ENCODE data around the gene PTPN18.

The PTPN18 gene

DNA sequence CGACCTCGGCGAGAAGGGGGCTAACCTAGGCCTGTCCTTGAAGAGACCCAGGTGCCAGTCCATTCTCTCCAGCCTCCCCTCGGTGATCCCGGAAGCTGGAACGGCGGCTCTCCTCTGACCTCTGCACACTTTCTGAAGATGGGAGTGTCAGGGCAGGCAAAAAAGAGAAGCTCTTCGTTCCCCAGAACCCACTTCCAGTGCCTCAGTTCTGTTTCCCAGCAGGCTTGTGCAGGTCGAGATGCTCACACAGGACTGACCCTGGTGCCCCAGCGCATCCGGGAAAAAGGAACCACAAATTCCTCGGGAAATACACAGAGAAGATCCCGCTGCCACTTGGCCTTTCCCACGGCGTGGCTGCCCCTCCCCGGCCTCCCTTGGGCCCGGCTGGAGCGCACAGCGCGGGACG is 681 bp upstream of the PTPN18 start:
- DNase-seq (ENCODE audit: insufficient read length, low spot score) (no peak), FAIRE-seq (no peak)
- TF ChIP-seq TAF1 (IDR thresholded peaks at IDR 0.05; ENCODE audit: low read depth, low read length), result no peak
- no peak for TF ChIP-seq SPI1 (IDR thresholded peaks at IDR 0.05; ENCODE audit: low read depth, low read length)
- no peak for TF ChIP-seq POU2F2 (IDR thresholded peaks at IDR 0.05; ENCODE audit: low read depth, low read length)
- TF ChIP-seq PAX5 (IDR thresholded peaks at IDR 0.05; ENCODE audit: insufficient read depth, low read length, severe bottlenecking), result no peak
- TF ChIP-seq POLR2AphosphoS5 (IDR thresholded peaks at IDR 0.05; ENCODE audit: low read depth, low read length), result no peak
- TF ChIP-seq POLR2A (IDR thresholded peaks at IDR 0.05; ENCODE audit: low read depth, low read length), result no peak

DNA sequence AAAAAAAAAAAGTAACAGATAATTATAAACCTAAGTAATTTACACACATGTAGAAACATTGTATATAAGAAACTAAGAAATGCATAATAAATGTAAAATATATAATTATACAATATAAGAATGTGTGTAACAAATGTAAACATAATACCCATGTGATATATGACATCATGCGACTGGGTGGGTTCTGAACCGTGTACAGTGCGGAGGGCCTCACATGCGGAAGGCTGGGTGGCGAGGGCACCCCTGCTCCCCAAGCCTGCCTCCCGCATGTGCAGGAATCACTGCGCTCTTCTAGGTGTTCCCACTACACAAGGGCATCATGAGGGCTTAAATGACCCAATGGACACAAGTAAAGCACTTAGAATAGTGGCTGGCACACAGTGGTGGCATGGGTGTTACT is 2.0 kb downstream of the PTPN18 start:
- no peak for FAIRE-seq
- TF ChIP-seq PAX5 (IDR thresholded peaks at IDR 0.05; ENCODE audit: insufficient read depth, low read length, severe bottlenecking), result no peak
- DNase-seq (ENCODE audit: insufficient read length, low spot score), result no peak

DNA sequence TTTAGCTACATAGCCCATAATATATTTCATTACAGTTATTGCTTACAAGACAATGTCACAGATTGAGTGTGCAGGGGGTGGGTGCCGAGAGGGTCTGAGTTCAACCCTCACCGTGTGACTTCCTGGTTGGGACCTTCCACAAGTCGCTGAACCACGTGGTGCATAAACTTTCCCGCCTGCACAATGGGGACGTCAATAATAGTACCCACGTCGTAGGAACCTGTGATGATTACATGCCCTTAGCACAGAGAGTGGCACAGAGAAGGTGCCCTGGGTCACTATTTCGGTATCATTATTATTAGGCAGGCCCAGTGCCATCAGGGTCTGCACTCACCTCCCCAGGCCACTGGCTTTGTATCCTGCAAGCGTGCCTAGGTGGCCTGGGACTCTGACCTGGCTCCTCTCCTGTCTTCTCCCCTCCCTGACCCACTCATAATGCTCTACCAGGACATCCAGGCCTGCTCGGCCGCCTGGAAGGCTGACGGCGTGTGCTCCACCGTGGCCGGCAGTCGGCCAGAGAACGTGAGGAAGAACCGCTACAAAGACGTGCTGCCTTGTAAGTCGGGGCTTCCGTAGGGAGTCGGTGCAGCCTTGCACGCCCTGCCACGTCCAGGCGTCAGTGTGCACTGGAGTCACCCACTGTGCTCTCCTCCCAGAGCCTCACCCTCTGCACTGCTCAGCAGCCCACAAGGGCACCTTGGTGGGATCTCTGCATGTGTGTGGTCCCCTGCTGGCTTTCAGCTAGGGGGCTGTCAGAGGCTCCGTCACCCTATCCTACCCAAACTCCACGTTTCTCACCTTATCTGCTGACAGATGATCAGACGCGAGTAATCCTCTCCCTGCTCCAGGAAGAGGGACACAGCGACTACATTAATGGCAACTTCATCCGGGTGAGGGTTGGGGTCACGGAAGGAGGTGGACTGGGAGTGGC is 2.8 kb downstream of the PTPN18 start:
- TF ChIP-seq POLR2AphosphoS5 (IDR thresholded peaks at IDR 0.05; ENCODE audit: low read depth, low read length), result no peak
- TF ChIP-seq SPI1 (IDR thresholded peaks at IDR 0.05; ENCODE audit: low read depth, low read length), result no peak
- no peak for TF ChIP-seq POU2F2 (IDR thresholded peaks at IDR 0.05; ENCODE audit: low read depth, low read length)
- DNase-seq (ENCODE audit: insufficient read length, low spot score) (no peak), FAIRE-seq (no peak)

DNA sequence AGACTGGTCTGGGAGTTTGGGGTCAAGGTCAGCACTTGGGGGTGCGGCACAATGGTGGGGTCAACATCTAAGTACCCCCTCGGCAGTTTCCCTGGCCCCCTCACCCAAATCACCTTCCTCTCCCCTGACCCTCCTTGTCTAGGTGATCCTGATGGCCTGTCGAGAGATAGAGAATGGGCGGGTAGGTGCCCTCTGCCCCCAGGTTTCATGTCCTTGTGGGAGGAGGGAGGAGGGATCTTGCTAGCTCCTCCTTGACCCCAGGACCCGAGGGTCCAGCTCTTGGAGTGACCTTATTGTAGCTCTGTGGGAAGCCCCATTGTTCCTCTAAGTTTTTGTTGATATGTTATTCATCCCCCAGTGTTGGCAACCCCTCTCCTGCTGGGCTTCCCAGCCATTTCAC is 3.6 kb downstream of the PTPN18 start:
- DNase-seq (ENCODE audit: insufficient read length, low spot score) (no peak), FAIRE-seq (no peak)
- TF ChIP-seq POLR2AphosphoS5 (IDR thresholded peaks at IDR 0.05; ENCODE audit: low read depth, low read length), result no peak
- no peak for TF ChIP-seq SPI1 (IDR thresholded peaks at IDR 0.05; ENCODE audit: low read depth, low read length)
- no peak for TF ChIP-seq POU2F2 (IDR thresholded peaks at IDR 0.05; ENCODE audit: low read depth, low read length)
- no peak for TF ChIP-seq POLR2A (IDR thresholded peaks at IDR 0.05; ENCODE audit: low read depth, low read length)
- TF ChIP-seq PAX5 (IDR thresholded peaks at IDR 0.05; ENCODE audit: insufficient read depth, low read length, severe bottlenecking), result no peak

DNA sequence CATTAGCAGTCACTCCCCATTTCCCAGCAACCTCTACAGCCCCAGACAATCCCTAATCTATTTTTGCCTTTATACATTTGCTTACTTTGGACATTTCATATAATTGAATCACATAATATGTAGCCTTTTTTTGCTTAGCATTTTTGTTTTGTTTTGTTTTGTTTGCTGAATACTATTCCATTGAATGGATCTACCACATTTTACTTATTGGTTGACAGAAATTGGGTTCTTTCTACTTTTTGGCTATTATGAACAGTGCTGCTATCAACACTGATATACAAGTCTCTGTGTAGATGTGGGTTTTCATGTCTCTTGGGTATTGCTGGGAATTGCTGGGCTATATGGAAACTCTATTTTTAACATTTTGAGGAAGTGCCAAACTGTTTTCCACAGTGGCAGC is 7.6 kb downstream of the PTPN18 start:
- TF ChIP-seq TAF1 (IDR thresholded peaks at IDR 0.05; ENCODE audit: low read depth, low read length), result no peak
- no peak for TF ChIP-seq PAX5 (IDR thresholded peaks at IDR 0.05; ENCODE audit: insufficient read depth, low read length, severe bottlenecking)
- TF ChIP-seq POLR2AphosphoS5 (IDR thresholded peaks at IDR 0.05; ENCODE audit: low read depth, low read length), result no peak
- no peak for TF ChIP-seq POU2F2 (IDR thresholded peaks at IDR 0.05; ENCODE audit: low read depth, low read length)
- TF ChIP-seq POLR2A (IDR thresholded peaks at IDR 0.05; ENCODE audit: low read depth, low read length), result no peak
- no peak for TF ChIP-seq SPI1 (IDR thresholded peaks at IDR 0.05; ENCODE audit: low read depth, low read length)
- no peak for DNase-seq (ENCODE audit: insufficient read length, low spot score)
- FAIRE-seq, result no peak

DNA sequence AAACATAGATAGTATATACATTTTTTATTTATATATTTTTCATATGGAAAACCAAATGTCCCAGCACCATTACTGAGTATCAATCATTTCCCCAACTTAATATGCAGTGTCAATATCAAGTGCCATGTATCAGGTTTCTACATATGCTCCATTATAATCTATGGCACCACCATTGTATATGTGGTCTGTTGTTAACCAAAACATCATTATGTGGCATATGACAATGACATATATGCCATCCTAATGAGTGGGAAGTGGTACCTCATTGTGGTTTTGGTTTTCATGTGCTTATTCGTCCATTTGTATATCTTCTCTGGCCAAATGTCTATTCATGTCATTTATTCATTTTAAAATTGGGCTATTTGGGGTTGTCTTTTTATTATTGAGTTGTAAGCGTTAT is 9.2 kb downstream of the PTPN18 start:
- no peak for FAIRE-seq

DNA sequence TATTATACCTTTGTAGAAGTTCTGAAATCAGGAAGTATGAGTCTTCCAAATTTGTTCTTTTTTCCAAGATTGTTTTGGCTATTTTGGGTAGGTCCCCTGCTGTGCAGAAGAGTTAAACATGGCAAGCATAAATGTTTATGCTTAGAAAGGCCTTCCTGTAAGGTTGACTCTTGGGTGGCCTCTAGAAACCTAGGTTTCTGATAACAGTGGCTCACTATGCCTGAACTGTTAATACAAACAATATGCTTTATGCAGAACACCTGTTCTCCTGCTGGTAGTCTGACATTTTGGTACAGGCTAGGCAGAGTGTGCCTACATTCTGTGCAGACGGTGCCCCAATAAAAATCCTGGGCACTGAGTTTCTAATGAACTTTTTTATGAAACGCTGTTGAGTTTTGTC is 10.1 kb downstream of the PTPN18 start:
- no peak for FAIRE-seq
- DNase-seq (ENCODE audit: insufficient read length, low spot score), result no peak
- TF ChIP-seq PAX5 (IDR thresholded peaks at IDR 0.05; ENCODE audit: insufficient read depth, low read length, severe bottlenecking), result no peak
- TF ChIP-seq POLR2AphosphoS5 (IDR thresholded peaks at IDR 0.05; ENCODE audit: low read depth, low read length), result no peak
- no peak for TF ChIP-seq SPI1 (IDR thresholded peaks at IDR 0.05; ENCODE audit: low read depth, low read length)
- no peak for TF ChIP-seq TAF1 (IDR thresholded peaks at IDR 0.05; ENCODE audit: low read depth, low read length)
- TF ChIP-seq POLR2A (IDR thresholded peaks at IDR 0.05; ENCODE audit: low read depth, low read length), result no peak
- TF ChIP-seq POU2F2 (IDR thresholded peaks at IDR 0.05; ENCODE audit: low read depth, low read length), result no peak

More for the DNA sequence above, 9.2 kb downstream of the PTPN18 start:
- no peak for TF ChIP-seq TAF1 (IDR thresholded peaks at IDR 0.05; ENCODE audit: low read depth, low read length)
- TF ChIP-seq POLR2AphosphoS5 (IDR thresholded peaks at IDR 0.05; ENCODE audit: low read depth, low read length), result no peak
- no peak for TF ChIP-seq SPI1 (IDR thresholded peaks at IDR 0.05; ENCODE audit: low read depth, low read length)
- no peak for TF ChIP-seq POLR2A (IDR thresholded peaks at IDR 0.05; ENCODE audit: low read depth, low read length)
- no peak for TF ChIP-seq PAX5 (IDR thresholded peaks at IDR 0.05; ENCODE audit: insufficient read depth, low read length, severe bottlenecking)
- TF ChIP-seq POU2F2 (IDR thresholded peaks at IDR 0.05; ENCODE audit: low read depth, low read length), result no peak
- no peak for DNase-seq (ENCODE audit: insufficient read length, low spot score)

DNA sequence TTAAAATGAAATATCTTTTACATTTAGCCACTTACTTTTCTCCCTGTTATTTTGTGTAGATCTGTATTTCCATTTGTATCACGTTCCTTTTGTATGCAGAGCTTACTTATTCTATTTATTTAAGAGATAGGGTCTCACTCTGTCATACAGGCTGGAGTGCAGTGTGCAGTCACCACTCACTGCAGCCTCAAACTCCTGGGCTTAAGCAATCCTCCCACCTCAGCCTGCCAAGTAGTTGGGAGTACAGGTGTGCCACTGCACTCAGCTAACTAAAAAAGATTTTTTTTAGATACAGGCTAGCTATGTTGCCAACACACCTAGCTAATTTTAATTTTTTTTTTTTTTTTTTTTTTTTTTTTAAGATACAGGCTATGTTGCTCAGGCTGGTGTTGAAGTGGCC is 10.9 kb downstream of the PTPN18 start:
- DNase-seq (ENCODE audit: insufficient read length, low spot score) (no peak), FAIRE-seq (no peak)
- TF ChIP-seq POU2F2 (IDR thresholded peaks at IDR 0.05; ENCODE audit: low read depth, low read length) (no peak), POLR2A (IDR thresholded peaks at IDR 0.05; ENCODE audit: low read depth, low read length) (no peak), TAF1 (IDR thresholded peaks at IDR 0.05; ENCODE audit: low read depth, low read length) (no peak), SPI1 (IDR thresholded peaks at IDR 0.05; ENCODE audit: low read depth, low read length) (no peak), POLR2AphosphoS5 (IDR thresholded peaks at IDR 0.05; ENCODE audit: low read depth, low read length) (no peak), PAX5 (IDR thresholded peaks at IDR 0.05; ENCODE audit: insufficient read depth, low read length, severe bottlenecking) (no peak)

DNA sequence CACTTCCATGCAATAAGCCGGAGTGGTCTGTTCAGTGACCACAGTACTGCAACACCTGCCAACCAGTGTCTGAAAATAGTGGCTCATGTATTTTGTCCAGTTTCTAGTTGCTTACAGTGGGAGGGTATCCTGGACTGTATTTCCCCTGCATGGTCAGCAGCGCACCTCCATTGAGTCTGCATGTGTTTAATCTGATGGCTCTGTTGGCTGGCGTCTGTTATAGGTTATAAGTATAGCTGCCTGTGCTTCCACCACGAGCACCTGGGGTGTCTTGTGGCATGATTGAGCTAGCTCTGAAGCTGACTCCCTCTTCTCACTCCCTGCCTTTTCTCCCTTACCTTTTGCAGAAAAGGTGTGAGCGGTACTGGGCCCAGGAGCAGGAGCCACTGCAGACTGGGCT is 12.9 kb downstream of the PTPN18 start:
- TF ChIP-seq POLR2AphosphoS5 (IDR thresholded peaks at IDR 0.05; ENCODE audit: low read depth, low read length) (no peak), PAX5 (IDR thresholded peaks at IDR 0.05; ENCODE audit: insufficient read depth, low read length, severe bottlenecking) (no peak), TAF1 (IDR thresholded peaks at IDR 0.05; ENCODE audit: low read depth, low read length) (no peak), POLR2A (IDR thresholded peaks at IDR 0.05; ENCODE audit: low read depth, low read length) (no peak), POU2F2 (IDR thresholded peaks at IDR 0.05; ENCODE audit: low read depth, low read length) (no peak), SPI1 (IDR thresholded peaks at IDR 0.05; ENCODE audit: low read depth, low read length) (no peak)
- DNase-seq (ENCODE audit: insufficient read length, low spot score), result no peak
- FAIRE-seq, result no peak
